Measurements from ENCODE around the gene EIF2A.
A peak's percentile ranks its signal among the peaks of the same experiment; 100 is the strongest.
"Not testable (repeated sequence)": the region's sequence is repeated elsewhere in the genome, so short reads cannot be mapped to it uniquely, and the experiment has no call there.

The EIF2A gene

DNA sequence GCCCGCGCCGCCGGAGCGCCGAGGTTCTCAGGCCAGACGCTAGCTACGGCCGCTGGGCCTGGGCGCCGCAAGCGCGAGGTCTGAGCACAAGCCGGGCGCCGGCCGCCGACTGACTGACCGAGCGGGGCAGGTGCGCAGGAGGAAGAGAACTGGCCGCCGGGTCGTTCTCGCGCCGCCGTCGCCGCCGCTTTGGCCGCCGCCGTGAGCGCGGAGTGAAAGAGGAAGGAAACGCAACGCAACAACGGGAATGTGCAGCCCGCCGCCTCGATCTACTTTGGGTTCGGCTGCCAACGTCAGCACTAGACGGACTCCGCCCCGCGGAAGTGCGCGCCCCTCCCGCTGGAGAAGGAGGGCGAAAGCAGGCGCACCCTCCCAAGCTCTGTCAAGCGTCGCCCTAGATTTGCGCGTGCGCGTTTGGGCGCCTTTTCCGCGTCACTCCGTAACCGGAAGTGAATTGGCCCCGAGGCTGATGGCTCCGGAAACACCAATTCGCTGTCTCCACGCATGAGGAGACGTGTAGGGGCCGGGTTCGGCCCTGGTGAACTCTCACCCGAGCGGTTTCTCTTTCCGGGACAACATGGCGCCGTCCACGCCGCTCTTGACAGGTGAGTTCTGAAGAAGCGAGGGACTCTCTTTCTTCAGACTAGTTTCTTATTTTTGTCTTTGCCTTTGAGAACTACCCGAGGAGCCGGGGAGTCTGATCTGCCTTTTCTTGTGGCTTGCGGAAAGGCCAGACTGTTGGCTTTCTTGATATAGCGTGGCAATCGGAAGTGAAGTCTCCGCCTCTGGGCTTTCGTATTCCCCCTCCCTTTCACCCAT lies at the start of gene EIF2A, which contains the start of gene SERP1:
EIF2A (plus strand) TSS at position 562 of the 819 bp plus-strand sequence; CDS start at position 578, 16 bp downstream.
SERP1 (minus strand) TSS at position 271 of the 819 bp plus-strand sequence. CDS start 361 bp downstream, outside the sequence.
- peak; percentile 99 for DNase-seq (ENCODE audit: low spot score)
- Mint-ChIP-seq H3K9me3 (no peaks in the 10 kb centered on the region), H3K4me3 (peak within 1 kb of the TSS; percentile 100), H3K4me1 (ENCODE audit: low read depth) (peaks cover 54% of the 10 kb centered on the region), H3K36me3 (ENCODE audit: low read depth) (peaks cover 50% of the 10 kb centered on the region), H3K27ac (peak within 1 kb of the TSS; percentile 97), H3K27me3 (ENCODE audit: low read depth) (no peaks in the 10 kb centered on the region)

- H3K9me3 Mint-ChIP-seq = peaks cover 7% of the 10 kb centered on the region
Observed at GRCh38 chr3:150497956-150498355, 48.6 kb upstream of the EIF2A start.

DNA sequence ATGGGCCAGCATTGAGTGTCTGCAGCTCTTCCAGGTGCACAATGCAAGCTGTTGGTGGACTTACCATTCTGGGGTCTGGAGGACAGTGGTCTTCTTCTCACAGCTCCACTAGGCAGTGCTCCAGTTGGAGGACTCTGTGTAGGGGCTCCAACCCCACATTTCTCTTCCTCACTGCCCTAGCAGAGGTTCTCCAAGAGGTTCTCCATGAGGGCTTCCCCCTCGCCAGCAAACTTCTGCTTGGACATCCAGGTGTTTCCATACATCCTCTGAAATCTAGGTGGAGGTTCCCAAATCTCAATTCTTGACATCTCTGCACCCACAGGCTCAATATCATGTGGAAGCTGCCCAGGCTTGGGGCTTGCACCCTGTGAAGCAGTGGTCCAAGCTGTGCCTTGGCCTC lies 45.6 kb upstream of the EIF2A start:
- DNase-seq (ENCODE audit: low spot score); H3K27ac Mint-ChIP-seq; H3K4me1 Mint-ChIP-seq (ENCODE audit: low read depth); H3K27me3 Mint-ChIP-seq (ENCODE audit: low read depth); H3K36me3 Mint-ChIP-seq (ENCODE audit: low read depth); H3K4me3 Mint-ChIP-seq; H3K9me3 Mint-ChIP-seq: not testable (repeated sequence)

More at GRCh38 chr3:150497956-150498355, 48.6 kb upstream of the EIF2A start:
- DNase-seq (ENCODE audit: low spot score) = no peak
- no peaks in the 10 kb centered on the region for H3K4me1 Mint-ChIP-seq (ENCODE audit: low read depth)
- H3K27ac Mint-ChIP-seq = no peak overlapping the region
- H3K4me3 Mint-ChIP-seq = no peak overlapping the region
- no peaks in the 10 kb centered on the region for H3K27me3 Mint-ChIP-seq (ENCODE audit: low read depth)
- H3K36me3 Mint-ChIP-seq (ENCODE audit: low read depth) = peaks cover 3% of the 10 kb centered on the region

DNA sequence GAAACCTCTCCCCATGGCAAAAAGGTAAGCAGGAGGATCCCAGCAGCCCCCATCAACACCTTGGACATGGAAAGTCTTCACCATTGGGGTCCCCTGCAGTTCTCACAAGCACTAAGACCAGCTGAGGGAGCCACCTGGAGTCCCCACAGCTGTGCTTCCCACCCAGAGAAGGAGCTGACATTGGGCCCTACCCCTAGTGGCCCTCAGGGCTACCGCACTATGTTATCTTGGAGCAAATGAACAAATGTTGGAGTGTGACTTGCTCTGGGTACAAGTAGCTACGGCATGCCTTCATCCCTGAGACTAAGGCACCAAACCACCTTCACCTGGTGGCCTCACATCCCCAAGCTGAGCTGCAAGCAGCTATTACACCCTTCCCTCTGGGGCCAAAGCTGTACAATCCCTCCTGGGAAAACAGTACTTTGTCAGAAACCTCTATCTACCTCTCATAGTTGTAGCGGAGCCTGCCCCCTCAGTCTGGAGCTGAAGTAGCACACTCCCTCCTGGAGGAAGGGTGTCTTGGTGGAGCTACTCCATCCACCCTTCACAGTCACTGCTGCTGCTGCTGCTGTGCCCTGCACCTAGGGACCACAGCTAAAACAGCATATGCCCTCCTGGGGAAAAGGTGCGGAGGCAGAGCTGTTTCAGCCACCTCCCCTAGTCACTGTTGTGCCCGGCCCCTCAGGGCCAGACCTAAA lies 43.0 kb upstream of the EIF2A start:
- Mint-ChIP-seq H3K27me3 (ENCODE audit: low read depth) (peaks cover 17% of the 10 kb centered on the region), H3K27ac (no peak overlapping the region), H3K36me3 (ENCODE audit: low read depth) (peaks cover 3% of the 10 kb centered on the region), H3K4me3 (no peak overlapping the region), H3K9me3 (peaks cover 7% of the 10 kb centered on the region), H3K4me1 (ENCODE audit: low read depth) (no peaks in the 10 kb centered on the region)
- no peak for DNase-seq (ENCODE audit: low spot score)

DNA sequence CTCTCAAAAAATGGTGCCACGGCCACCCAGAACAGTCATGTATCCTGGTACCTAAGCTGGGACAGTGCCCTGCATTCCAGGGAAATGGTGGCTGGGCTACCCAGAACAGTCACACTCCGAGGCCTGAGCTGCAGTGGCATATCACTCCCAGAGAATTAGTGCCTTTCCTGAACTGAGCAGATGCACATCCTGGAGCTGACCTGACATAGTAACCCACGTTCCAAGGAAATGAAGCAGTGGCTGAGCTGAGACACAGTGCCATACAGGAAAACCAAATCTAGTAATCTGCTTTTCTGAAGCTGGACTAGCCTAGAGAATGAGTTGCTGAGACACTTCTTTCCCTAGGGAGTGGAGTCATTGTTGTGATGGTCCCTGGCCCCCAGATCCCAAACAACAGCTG lies 42.1 kb upstream of the EIF2A start:
- Mint-ChIP-seq H3K27ac (no peak overlapping the region), H3K27me3 (ENCODE audit: low read depth) (peaks cover 26% of the 10 kb centered on the region), H3K36me3 (ENCODE audit: low read depth) (peaks cover 3% of the 10 kb centered on the region)

DNA sequence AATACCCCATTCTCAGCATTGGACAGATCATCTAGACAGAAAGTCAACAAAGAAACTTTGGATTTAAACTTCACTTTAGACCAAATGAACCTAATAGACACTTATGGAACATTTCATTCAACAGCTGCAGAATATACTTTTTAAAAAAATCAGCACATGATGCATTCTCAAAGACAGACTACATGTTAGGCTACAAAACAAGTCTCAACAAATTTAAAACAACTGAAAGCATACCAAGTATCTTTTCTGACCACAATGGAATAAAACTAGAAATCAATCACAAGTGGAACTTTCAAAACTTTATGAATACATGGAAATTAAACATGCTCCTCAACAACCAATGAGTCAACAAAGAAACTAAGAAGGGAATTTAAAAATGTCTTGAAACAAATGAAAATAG lies 38.2 kb upstream of the EIF2A start:
- no peak overlapping the region for H3K27ac Mint-ChIP-seq
- H3K27me3 Mint-ChIP-seq (ENCODE audit: low read depth) = peaks cover 41% of the 10 kb centered on the region
- H3K4me1 Mint-ChIP-seq (ENCODE audit: low read depth) = no peaks in the 10 kb centered on the region
- H3K4me3 Mint-ChIP-seq = no peak overlapping the region
- no peaks in the 10 kb centered on the region for H3K9me3 Mint-ChIP-seq
- DNase-seq (ENCODE audit: low spot score) = no peak
- H3K36me3 Mint-ChIP-seq (ENCODE audit: low read depth) = no peaks in the 10 kb centered on the region

More for the DNA sequence above, 42.1 kb upstream of the EIF2A start:
- H3K9me3 Mint-ChIP-seq = peaks cover 7% of the 10 kb centered on the region
- no peaks in the 10 kb centered on the region for H3K4me1 Mint-ChIP-seq (ENCODE audit: low read depth)
- no peak for DNase-seq (ENCODE audit: low spot score)
- no peak overlapping the region for H3K4me3 Mint-ChIP-seq

DNA sequence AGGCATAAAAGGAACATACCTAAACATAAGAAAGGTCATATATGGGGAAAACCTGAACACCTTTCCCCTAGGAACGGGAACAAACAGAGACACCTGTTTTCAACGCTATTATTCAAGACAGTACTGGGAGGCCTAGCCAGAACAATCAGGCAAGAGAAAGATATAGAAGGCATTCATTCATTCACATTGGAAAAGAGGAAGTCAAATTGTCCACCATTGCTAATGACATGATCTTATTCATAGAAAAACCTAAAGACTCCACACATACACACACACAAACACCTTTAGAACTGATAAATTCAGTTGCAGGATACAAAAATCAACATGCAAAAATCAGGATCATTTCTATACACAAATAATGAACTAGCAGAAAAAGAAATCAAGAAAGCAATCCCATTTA lies 36.8 kb upstream of the EIF2A start:
- peaks cover 41% of the 10 kb centered on the region for H3K27me3 Mint-ChIP-seq (ENCODE audit: low read depth)
- no peak overlapping the region for H3K27ac Mint-ChIP-seq
- no peak for DNase-seq (ENCODE audit: low spot score)
- no peak overlapping the region for H3K4me3 Mint-ChIP-seq
- H3K9me3 Mint-ChIP-seq = no peaks in the 10 kb centered on the region
- H3K4me1 Mint-ChIP-seq (ENCODE audit: low read depth) = no peaks in the 10 kb centered on the region
- no peaks in the 10 kb centered on the region for H3K36me3 Mint-ChIP-seq (ENCODE audit: low read depth)

- peaks cover 42% of the 10 kb centered on the region for H3K27me3 Mint-ChIP-seq (ENCODE audit: low read depth)
- no peaks in the 10 kb centered on the region for H3K36me3 Mint-ChIP-seq (ENCODE audit: low read depth)
- no peaks in the 10 kb centered on the region for H3K4me1 Mint-ChIP-seq (ENCODE audit: low read depth)
- no peaks in the 10 kb centered on the region for H3K9me3 Mint-ChIP-seq
- no peak for DNase-seq (ENCODE audit: low spot score)
- H3K4me3 Mint-ChIP-seq = no peak overlapping the region
- H3K27ac Mint-ChIP-seq = no peak overlapping the region
Observed at GRCh38 chr3:150511122-150511821, 35.3 kb upstream of the EIF2A start.

DNA sequence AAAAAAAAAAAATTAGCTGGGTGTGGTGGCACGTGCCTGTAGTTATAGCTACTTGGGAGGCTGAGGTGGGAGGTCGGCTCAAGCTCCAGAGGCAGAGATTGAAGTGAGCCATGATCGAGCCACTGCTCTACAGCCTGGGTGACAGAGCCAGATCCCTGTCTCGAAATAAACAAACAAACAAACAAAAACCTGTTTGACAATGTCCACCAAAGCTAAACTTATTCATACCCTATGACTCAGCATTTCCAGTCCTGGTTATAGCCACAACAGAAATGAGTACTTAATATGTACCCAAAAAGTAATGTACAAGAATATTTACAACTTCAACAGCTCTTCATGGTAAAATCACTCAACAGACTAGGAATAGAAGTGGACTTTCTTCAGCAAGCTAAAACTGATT lies 31.4 kb upstream of the EIF2A start:
- DNase-seq (ENCODE audit: low spot score) = no peak
- Mint-ChIP-seq H3K4me3 (no peak overlapping the region), H3K27me3 (ENCODE audit: low read depth) (peaks cover 21% of the 10 kb centered on the region), H3K36me3 (ENCODE audit: low read depth) (no peaks in the 10 kb centered on the region), H3K4me1 (ENCODE audit: low read depth) (no peaks in the 10 kb centered on the region), H3K27ac (no peak overlapping the region), H3K9me3 (peaks cover 3% of the 10 kb centered on the region)

DNA sequence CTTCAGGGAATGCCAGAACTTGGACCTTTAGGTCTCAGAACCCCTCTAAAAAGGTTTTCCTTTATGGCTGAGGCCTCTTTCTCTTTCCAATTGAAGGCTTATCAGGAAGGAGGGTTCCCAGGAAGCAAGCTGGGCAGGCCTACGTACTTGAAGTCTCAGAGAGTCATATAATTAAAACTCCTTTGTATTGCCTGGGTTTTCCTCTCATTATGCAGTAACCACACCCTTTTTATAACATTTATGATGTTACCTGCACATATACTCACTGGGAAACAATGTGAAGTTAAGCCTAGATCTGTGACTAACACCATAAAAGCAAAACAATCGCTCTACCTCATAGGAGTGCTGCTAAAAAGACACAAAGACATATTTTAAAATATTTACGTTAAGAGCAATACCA lies 27.6 kb upstream of the EIF2A start:
- Mint-ChIP-seq H3K4me1 (ENCODE audit: low read depth) (no peaks in the 10 kb centered on the region), H3K27me3 (ENCODE audit: low read depth) (peaks cover 30% of the 10 kb centered on the region), H3K36me3 (ENCODE audit: low read depth) (no peaks in the 10 kb centered on the region), H3K4me3 (no peak overlapping the region), H3K9me3 (peaks cover 3% of the 10 kb centered on the region), H3K27ac (no peak overlapping the region)
- no peak for DNase-seq (ENCODE audit: low spot score)

DNA sequence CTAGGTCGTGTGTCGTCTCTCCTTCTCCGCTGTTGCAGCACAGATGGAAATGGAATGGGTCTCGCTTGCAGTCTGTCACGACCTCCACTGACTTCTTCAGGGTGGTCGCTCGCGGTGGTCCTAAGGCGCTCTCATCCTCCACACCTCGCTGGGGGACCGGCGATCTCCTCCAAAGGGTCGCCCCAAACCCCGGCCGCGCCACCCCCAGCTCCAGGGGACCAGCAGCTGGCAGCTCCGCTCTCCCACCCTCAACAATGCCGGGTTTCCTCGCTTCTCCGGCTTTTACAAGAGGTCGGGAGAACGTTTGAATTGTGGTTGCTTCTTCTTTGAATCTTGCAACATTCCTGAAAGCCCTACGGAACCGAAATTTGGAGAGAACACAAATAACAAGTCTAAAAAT lies 26.2 kb upstream of the EIF2A start:
- H3K27ac Mint-ChIP-seq = no peak overlapping the region
- H3K4me3 Mint-ChIP-seq = no peak overlapping the region
- DNase-seq (ENCODE audit: low spot score) = no peak
- H3K4me1 Mint-ChIP-seq (ENCODE audit: low read depth) = no peaks in the 10 kb centered on the region
- H3K36me3 Mint-ChIP-seq (ENCODE audit: low read depth) = no peaks in the 10 kb centered on the region
- H3K27me3 Mint-ChIP-seq (ENCODE audit: low read depth) = peaks cover 31% of the 10 kb centered on the region
- peaks cover 3% of the 10 kb centered on the region for H3K9me3 Mint-ChIP-seq

- H3K9me3 Mint-ChIP-seq = peaks cover 3% of the 10 kb centered on the region
- no peaks in the 10 kb centered on the region for H3K36me3 Mint-ChIP-seq (ENCODE audit: low read depth)
- H3K27ac Mint-ChIP-seq = no peak overlapping the region
Observed at GRCh38 chr3:150521463-150521862, 25.1 kb upstream of the EIF2A start.

GRCh38 chr3:150523538-150523937 lies 23.0 kb upstream of the EIF2A start:
- Mint-ChIP-seq H3K27me3 (ENCODE audit: low read depth) (peaks cover 37% of the 10 kb centered on the region), H3K9me3 (no peaks in the 10 kb centered on the region), H3K4me3 (no peak overlapping the region), H3K36me3 (ENCODE audit: low read depth) (no peaks in the 10 kb centered on the region), H3K27ac (no peak overlapping the region), H3K4me1 (ENCODE audit: low read depth) (no peaks in the 10 kb centered on the region)
- no peak for DNase-seq (ENCODE audit: low spot score)

More at GRCh38 chr3:150521463-150521862, 25.1 kb upstream of the EIF2A start:
- H3K27me3 Mint-ChIP-seq (ENCODE audit: low read depth) = peaks cover 26% of the 10 kb centered on the region
- H3K4me1 Mint-ChIP-seq (ENCODE audit: low read depth) = no peaks in the 10 kb centered on the region
- no peak overlapping the region for H3K4me3 Mint-ChIP-seq
- no peak for DNase-seq (ENCODE audit: low spot score)
